Endodermal cell (in vitro differentiated cells): ENCODE measurements around the gene USP17L29. TPM values are rescaled to one million over a fixed set of nuclear protein-coding genes. Genes with fewer than 3 reads are reported as not detected.
A peak's percentile ranks its signal among the peaks of the same experiment; 100 is the strongest.
"Not testable (repeated sequence)": the region's sequence is repeated elsewhere in the genome, so short reads cannot be mapped to it uniquely, and the experiment has no call there.

Experiments used
- DNase-seq: peaks from one replicate; pipeline ENCODE4 v3.0.0-alpha.2; 2017
- H3K27ac ChIP-seq: 2 replicates; pipeline ENCODE4 v1.5.1; 2013; ENCODE audit warnings: mild to moderate bottlenecking, low read depth, low read length, moderate library complexity
- H3K27me3 ChIP-seq: 2 replicates; pipeline ENCODE4 v1.6.1; 2013; ENCODE audit warnings: mild to moderate bottlenecking, low read length, moderate library complexity; ENCODE audit not compliant: insufficient read depth, control insufficient read depth, poor library complexity, severe bottlenecking
- H3K36me3 ChIP-seq: 2 replicates; pipeline ENCODE4 v1.7.0; 2013; ENCODE audit warnings: mild to moderate bottlenecking, low read length, moderate library complexity; ENCODE audit not compliant: control insufficient read depth, insufficient read depth
- H3K4me1 ChIP-seq: one replicate; pipeline ENCODE4 v1.7.0; 2013; ENCODE audit warnings: low read length; ENCODE audit not compliant: control insufficient read depth, insufficient read depth
- H3K4me3 ChIP-seq: 2 replicates; pipeline ENCODE4 v1.5.1; 2013; ENCODE audit warnings: mild to moderate bottlenecking, low read length, moderate library complexity
- H3K9ac ChIP-seq: 2 replicates; pipeline ENCODE4 v1.6.1; 2013; ENCODE audit warnings: mild to moderate bottlenecking, low read length, moderate library complexity; ENCODE audit not compliant: poor library complexity, severe bottlenecking; ENCODE audit errors: extremely low read depth
- H3K9me3 ChIP-seq: 2 replicates; pipeline ENCODE4 v1.6.1; 2013; ENCODE audit warnings: mild to moderate bottlenecking, low read length, moderate library complexity; ENCODE audit not compliant: control insufficient read depth
- H3K27ac Mint-ChIP-seq: 2 replicates; pipeline ENCODE4 v1.8.0; 2020; ENCODE audit warnings: mixed read lengths
- H3K27me3 Mint-ChIP-seq: 2 replicates; pipeline ENCODE4 v1.8.0; 2021; ENCODE audit warnings: mild to moderate bottlenecking, mixed read lengths; ENCODE audit not compliant: insufficient read depth
- H3K36me3 Mint-ChIP-seq: 2 replicates; pipeline ENCODE4 v1.8.0; 2020; ENCODE audit warnings: low read depth, mixed read lengths
- H3K4me1 Mint-ChIP-seq: 2 replicates; pipeline ENCODE4 v1.8.0; 2020; ENCODE audit warnings: mixed read lengths
- H3K4me3 Mint-ChIP-seq: 2 replicates; pipeline ENCODE4 v1.8.0; 2020; ENCODE audit warnings: mild to moderate bottlenecking, moderate library complexity, mixed read lengths
- H3K9me3 Mint-ChIP-seq: 2 replicates; pipeline ENCODE4 v1.8.0; 2020; ENCODE audit warnings: mild to moderate bottlenecking, mixed read lengths
- WGBS, 2 experiments: methylation state at CpG; one replicate each; pipeline versions ENCODE4 v1.1.5 to v1.1.7; 2013; ENCODE audit warnings: missing lambda C conversion rate in 2 of 2, mixed read lengths in 1 of 2; ENCODE audit not compliant: insufficient coverage in 1 of 2, insufficient read length in 1 of 2; 5-methylcytosine and 5-hydroxymethylcytosine counted together
- total RNA-seq, 2 donors: library from RNA; stranded (reverse); fragmentation: NEBNext Ultra II Directional in 1 of 2; extraction: Animal tissue kit (Norgen Biotek cat#: 25700) in 1 of 2; gene quantifications; 2 replicates in 1 of 2; 3 replicates in 1 of 2; pipeline ENCODE4 v1.2.1, GENCODE V29; 2021
- TF ChIP-seq, protein P1 (sequence below): fragments of 200-600 bp; sonication (generic); conservative IDR thresholded peaks from 2 replicates; pipeline ENCODE4 v1.5.0; 2021; ENCODE audit warnings: antibody characterized with exemption, mild to moderate bottlenecking

Gene USP17L29
- total RNA-seq, 2 donors from 2014 or later, result not detected

DNA sequence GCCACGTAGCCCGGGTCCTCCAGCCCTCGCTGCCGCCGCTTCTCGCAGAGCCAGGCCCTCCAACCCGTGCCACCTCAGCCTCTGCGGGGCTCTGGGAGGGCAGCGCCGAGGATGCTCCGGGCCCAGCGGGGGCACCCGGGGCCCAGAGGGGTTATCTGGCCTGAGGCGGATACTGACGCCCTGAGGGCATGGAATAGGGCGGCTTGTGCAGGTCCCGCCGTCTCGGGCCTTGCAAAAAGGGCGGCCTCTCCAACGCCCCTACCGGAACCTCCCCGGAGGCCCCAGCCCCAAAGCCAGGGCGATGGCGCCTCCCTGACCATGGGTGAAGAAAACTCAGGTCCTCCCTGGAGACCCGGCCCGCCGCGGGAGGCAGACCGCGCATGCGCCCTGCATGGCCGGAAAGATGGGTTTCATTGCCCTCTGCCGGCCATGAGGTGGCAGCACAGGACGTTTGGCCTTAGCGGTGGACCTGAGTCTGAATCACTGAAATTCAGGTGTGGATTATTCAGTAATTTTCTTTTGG, 27.6 kb downstream of the USP17L29 start:
- H3K36me3 ChIP-seq, H3K36me3 Mint-ChIP-seq, H3K9me3 ChIP-seq, H3K9ac ChIP-seq, H3K27me3 Mint-ChIP-seq, H3K27ac ChIP-seq, H3K4me1 Mint-ChIP-seq, H3K27ac Mint-ChIP-seq, H3K27me3 ChIP-seq, H3K4me1 ChIP-seq, H3K4me3 ChIP-seq: not testable (repeated sequence)
- TF ChIP-seq, protein P1, sequence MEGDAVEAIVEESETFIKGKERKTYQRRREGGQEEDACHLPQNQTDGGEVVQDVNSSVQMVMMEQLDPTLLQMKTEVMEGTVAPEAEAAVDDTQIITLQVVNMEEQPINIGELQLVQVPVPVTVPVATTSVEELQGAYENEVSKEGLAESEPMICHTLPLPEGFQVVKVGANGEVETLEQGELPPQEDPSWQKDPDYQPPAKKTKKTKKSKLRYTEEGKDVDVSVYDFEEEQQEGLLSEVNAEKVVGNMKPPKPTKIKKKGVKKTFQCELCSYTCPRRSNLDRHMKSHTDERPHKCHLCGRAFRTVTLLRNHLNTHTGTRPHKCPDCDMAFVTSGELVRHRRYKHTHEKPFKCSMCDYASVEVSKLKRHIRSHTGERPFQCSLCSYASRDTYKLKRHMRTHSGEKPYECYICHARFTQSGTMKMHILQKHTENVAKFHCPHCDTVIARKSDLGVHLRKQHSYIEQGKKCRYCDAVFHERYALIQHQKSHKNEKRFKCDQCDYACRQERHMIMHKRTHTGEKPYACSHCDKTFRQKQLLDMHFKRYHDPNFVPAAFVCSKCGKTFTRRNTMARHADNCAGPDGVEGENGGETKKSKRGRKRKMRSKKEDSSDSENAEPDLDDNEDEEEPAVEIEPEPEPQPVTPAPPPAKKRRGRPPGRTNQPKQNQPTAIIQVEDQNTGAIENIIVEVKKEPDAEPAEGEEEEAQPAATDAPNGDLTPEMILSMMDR, result peak; percentile 74
- Mint-ChIP-seq H3K4me3 (peak overlapping the region; percentile 31), H3K9me3 (peaks cover 22% of the 10 kb centered on the region)
- 60 to 61% methylated on average over 6 to 27 of the region's 36 CpGs for whole genome bisulfite sequencing, 2 experiments
- peak; percentile 73 for DNase-seq

DNA sequence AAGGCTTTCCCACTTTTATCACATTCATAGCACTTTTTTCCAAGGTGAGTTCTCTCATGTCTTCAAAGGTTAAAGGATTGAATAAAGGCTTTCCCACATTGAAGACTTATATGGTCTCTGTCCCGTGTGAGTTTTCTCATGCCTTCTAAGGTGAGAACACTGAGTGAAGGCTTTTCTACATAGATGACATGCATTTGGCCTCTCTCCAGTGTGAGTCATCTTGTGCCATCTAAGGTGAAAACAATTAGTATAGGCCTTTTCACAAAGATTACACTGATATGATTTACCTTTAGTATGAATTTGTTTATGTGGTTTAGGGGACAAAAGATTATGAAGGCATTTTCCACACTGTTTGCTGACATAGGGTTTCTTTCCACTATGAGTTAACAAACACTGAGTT, 30.7 kb downstream of the USP17L29 start:
- 63 to 75% methylated on average over 1 of the region's 1 CpG for WGBS, 2 experiments
- H3K27ac Mint-ChIP-seq, result no peak overlapping the region
- Histone ChIP-seq H3K4me1 (no peaks in the 10 kb centered on the region), H3K9ac (no peak overlapping the region), H3K36me3 (no peaks in the 10 kb centered on the region), H3K27me3 (no peaks in the 10 kb centered on the region), H3K9me3 (no peaks in the 10 kb centered on the region), H3K27ac (no peak overlapping the region), H3K4me3 (no peak overlapping the region)
- no peaks in the 10 kb centered on the region for H3K4me1 Mint-ChIP-seq
- peaks cover 20% of the 10 kb centered on the region for H3K9me3 Mint-ChIP-seq
- TF ChIP-seq, protein P1, result no peak
- no peak for DNase-seq
- peaks cover 1% of the 10 kb centered on the region for H3K27me3 Mint-ChIP-seq
- no peak overlapping the region for H3K4me3 Mint-ChIP-seq
- H3K36me3 Mint-ChIP-seq, result no peaks in the 10 kb centered on the region

DNA sequence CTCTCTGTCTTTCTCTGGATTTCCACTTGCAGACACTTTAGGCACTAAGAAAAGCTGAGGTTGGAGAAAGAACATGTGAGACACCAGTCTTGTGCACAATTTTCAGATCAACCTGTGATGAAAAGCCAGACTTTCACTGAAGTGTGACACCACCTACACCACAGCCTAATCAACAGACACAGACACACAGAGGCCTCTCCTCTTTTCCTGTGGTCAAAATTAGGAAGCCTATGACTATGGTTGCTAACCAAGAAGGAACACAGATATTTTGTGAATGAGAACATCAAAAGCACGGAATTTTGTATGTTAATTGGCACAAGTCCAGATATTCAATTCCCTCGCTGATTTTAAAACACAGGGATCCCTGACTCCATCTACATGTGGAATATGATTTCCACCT, 35.6 kb downstream of the USP17L29 start:
- not testable (repeated sequence) for H3K4me1 Mint-ChIP-seq, H3K27me3 Mint-ChIP-seq
- WGBS, 2 experiments, result 79 to 92% methylated on average over 2 of the region's 2 CpGs

More for the DNA sequence above, 35.6 kb downstream of the USP17L29 start:
- H3K4me3 ChIP-seq, DNase-seq, H3K27ac ChIP-seq, H3K27ac Mint-ChIP-seq, H3K27me3 ChIP-seq, H3K9me3 Mint-ChIP-seq, H3K36me3 Mint-ChIP-seq, H3K4me1 ChIP-seq, H3K9me3 ChIP-seq, H3K4me3 Mint-ChIP-seq, H3K36me3 ChIP-seq, H3K9ac ChIP-seq: not testable (repeated sequence)

Other genes starting within 250 kb of the USP17L29 start
- gene FAM90A26, start 183.2 kb upstream of the USP17L29 start, total RNA-seq, result not detected
- gene USP17L10, start 143.0 kb upstream of the USP17L29 start, total RNA-seq, result not detected
- gene USP17L11, start 138.2 kb upstream of the USP17L29 start, total RNA-seq, result not detected
- not detected for gene USP17L12, start 133.5 kb upstream of the USP17L29 start, total RNA-seq
- not detected for gene USP17L13, start 128.7 kb upstream of the USP17L29 start, total RNA-seq
- gene USP17L15, start 119.3 kb upstream of the USP17L29 start, total RNA-seq, result not detected
- not detected for gene USP17L17, start 109.8 kb upstream of the USP17L29 start, total RNA-seq
- gene USP17L18, start 105.0 kb upstream of the USP17L29 start, total RNA-seq, result not detected
- not detected for gene USP17L19, start 100.3 kb upstream of the USP17L29 start, total RNA-seq
- gene USP17L20, start 95.5 kb upstream of the USP17L29 start, total RNA-seq, result not detected
- not detected for gene USP17L21, start 90.8 kb upstream of the USP17L29 start, total RNA-seq
- gene USP17L22, start 86.0 kb upstream of the USP17L29 start, total RNA-seq, result not detected
- not detected for gene USP17L24, start 28.5 kb upstream of the USP17L29 start, total RNA-seq
- gene USP17L25, start 23.7 kb upstream of the USP17L29 start, total RNA-seq, result not detected
- not detected for gene USP17L26, start 19.0 kb upstream of the USP17L29 start, total RNA-seq
- not detected for gene USP17L5, start 14.2 kb upstream of the USP17L29 start, total RNA-seq
- gene USP17L27, start 9.5 kb upstream of the USP17L29 start, total RNA-seq, result not detected
- gene USP17L28, start 4.7 kb upstream of the USP17L29 start, total RNA-seq, result not detected
- gene USP17L30, start 9.5 kb downstream of the USP17L29 start, total RNA-seq, result not detected
- gene DEFB131A, start 90.8 kb downstream of the USP17L29 start, total RNA-seq, result not detected